ENCODE data around the gene PHF21B.
"Not testable (repeated sequence)": the region's sequence is repeated elsewhere in the genome, so short reads cannot be mapped to it uniquely, and the experiment has no call there.

PHF21B gene

DNA sequence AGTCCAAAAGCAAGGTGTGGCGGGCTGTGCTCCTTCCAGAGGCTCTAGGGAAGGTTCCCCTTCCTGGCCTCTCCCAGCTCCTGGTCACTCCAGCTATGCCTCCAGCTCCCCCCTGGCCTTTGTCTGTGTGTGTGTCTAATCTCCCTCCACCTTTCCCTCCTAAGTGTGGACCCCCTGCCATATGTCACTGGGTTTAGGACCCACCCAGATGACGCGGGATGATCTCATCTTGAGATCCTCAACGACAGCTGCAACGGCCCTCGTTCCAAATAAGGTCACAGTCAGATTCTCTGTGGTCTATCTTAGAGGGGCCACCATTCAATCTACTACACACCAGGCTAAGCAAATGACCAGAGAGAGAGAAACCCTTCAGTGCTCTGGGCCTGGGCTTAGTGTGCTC, 149.5 kb downstream of the PHF21B start:
- ChIA-PET POLR2A (ENCODE audit: low non-redundant PET) (no interaction called here), CTCF (no interaction called here)
- H3K27ac ChIP-seq = peak overlapping the region; percentile 93; the same call in 1 of the 2 replicates
- DNase-seq (ENCODE audit: low spot score) = no peak
- TF ChIP-seq, protein P1, sequence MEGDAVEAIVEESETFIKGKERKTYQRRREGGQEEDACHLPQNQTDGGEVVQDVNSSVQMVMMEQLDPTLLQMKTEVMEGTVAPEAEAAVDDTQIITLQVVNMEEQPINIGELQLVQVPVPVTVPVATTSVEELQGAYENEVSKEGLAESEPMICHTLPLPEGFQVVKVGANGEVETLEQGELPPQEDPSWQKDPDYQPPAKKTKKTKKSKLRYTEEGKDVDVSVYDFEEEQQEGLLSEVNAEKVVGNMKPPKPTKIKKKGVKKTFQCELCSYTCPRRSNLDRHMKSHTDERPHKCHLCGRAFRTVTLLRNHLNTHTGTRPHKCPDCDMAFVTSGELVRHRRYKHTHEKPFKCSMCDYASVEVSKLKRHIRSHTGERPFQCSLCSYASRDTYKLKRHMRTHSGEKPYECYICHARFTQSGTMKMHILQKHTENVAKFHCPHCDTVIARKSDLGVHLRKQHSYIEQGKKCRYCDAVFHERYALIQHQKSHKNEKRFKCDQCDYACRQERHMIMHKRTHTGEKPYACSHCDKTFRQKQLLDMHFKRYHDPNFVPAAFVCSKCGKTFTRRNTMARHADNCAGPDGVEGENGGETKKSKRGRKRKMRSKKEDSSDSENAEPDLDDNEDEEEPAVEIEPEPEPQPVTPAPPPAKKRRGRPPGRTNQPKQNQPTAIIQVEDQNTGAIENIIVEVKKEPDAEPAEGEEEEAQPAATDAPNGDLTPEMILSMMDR (conservative IDR thresholded peaks at IDR 0.05; ENCODE audit: low read depth) = no peak

DNA sequence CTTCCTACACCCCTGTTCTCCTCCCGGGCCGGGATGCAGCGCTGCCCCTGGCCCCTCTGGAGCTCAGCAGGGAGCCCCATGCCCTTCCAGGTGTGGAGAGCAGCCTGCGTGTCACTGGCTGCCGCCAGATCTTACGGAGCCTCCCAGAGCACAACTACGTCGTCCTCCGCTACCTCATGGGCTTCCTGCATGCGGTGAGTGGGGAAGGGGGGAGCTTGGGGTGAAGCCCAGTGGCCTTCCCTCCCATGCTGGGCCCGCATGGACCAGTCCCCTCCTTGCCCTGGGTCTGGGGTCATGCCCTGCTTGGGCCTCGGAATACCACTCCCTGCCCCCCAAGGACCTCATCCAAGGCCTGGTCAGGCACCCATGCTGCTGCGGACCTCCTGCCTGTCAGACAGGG, 150.2 kb downstream of the PHF21B start:
- POLR2A ChIA-PET (ENCODE audit: low non-redundant PET) = no interaction called here
- peak overlapping the region; percentile 93 for H3K27ac ChIP-seq
- DNase-seq (ENCODE audit: low spot score) = no peak
- TF ChIP-seq, protein P1 (conservative IDR thresholded peaks at IDR 0.05; ENCODE audit: low read depth) = no peak
- CTCF ChIA-PET = no interaction called here

DNA sequence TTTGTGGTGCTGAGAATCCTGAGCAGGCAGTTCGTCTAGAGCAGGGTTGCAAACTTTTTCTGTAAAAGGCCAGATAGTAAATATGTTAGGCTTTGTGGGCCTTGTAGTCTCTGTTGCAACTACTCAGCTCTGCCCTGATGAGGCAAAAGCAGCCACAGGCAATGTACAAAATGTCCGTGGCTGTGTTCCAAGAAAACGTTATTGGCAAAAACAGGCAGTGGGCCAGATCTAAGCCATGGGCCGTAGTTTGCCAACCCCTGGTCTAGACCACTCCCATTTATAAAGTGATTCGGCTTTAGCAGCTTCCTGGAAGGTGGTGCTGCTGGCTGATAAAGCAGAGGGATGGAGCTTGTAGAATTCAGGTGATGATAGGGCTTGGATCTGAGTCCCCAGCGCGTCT, 151.0 kb downstream of the PHF21B start:
- CTCF ChIA-PET; POLR2A ChIA-PET (ENCODE audit: low non-redundant PET); DNase-seq (ENCODE audit: low spot score): not testable (repeated sequence)
- H3K27ac ChIP-seq = peak overlapping the region; percentile 93

DNA sequence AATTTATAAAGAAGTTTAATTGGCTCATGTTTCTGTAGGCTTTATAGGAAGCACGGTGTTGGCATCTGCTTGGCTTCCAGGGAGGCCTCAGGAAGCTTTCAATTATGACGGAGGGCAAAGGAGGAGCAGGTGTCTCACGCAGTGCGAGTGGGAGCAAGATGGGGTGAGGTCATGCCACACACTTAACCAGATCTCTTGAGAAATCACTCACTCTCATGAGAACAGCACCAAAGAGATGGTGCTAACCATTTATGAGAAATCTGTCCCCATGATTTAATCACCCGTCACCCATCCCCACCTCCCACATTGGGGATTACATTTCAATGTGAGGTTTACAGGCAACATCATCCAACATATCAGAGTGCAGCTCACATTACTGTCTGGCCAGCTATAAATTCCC, 153.9 kb downstream of the PHF21B start:
- CTCF ChIA-PET = interaction anchor here (0.6 to 0.7 kb wide), 2 partner anchors 167 to 1355 kb away, joined by 3 to 10 read pairs; no protein-coding TSS in a partner anchor
- DNase-seq (ENCODE audit: low spot score) = no peak
- no peak overlapping the region for H3K27ac ChIP-seq
- POLR2A ChIA-PET (ENCODE audit: low non-redundant PET) = no interaction called here
- TF ChIP-seq, protein P1 (conservative IDR thresholded peaks at IDR 0.05; ENCODE audit: low read depth) = no peak

DNA sequence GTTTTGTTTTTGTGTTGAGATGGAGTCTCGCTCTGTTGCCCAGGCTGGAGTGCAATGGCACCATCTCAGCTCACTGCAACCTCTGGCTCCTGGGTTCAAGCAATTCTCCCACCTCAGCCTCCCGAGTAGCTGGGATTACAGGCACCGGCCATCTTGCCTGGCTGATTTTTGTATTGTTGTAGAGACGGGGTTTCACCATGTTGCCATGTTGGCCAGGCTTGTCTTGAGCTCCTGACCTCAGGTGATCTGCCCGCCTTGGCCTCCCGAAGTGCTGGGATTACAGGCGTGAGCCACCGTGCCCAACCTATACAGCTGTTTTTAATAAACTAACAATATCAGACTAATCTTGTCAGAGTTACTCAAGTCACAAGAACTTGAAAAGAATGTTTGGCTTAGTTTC, 155.2 kb downstream of the PHF21B start:
- POLR2A ChIA-PET (ENCODE audit: low non-redundant PET); DNase-seq (ENCODE audit: low spot score); CTCF ChIA-PET: not testable (repeated sequence)
- peak overlapping the region; percentile 58 for H3K27ac ChIP-seq

DNA sequence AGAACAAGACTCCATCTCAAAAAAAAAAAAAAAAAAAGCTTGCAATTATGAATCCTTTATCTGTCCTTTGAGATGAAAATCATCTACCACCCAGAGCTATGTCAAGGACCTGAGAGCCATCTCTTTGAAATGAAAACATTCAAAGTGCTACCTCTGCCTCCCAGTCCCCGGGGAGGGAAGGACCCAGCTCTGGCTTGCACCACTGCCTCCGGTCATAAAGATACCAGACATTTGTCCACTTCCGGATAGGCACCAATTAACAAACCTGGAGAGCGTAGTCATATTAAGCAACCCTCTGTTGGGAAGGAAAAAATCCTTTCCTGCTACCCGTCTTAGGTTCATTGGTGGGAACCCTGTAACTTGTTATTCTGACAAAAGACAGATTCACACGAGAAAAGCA, 158.9 kb downstream of the PHF21B start:
- DNase-seq (ENCODE audit: low spot score) = no peak
- ChIA-PET CTCF (no interaction called here), POLR2A (ENCODE audit: low non-redundant PET) (no interaction called here)
- H3K27ac ChIP-seq = no peak overlapping the region
- TF ChIP-seq, protein P1 (conservative IDR thresholded peaks at IDR 0.05; ENCODE audit: low read depth) = no peak

DNA sequence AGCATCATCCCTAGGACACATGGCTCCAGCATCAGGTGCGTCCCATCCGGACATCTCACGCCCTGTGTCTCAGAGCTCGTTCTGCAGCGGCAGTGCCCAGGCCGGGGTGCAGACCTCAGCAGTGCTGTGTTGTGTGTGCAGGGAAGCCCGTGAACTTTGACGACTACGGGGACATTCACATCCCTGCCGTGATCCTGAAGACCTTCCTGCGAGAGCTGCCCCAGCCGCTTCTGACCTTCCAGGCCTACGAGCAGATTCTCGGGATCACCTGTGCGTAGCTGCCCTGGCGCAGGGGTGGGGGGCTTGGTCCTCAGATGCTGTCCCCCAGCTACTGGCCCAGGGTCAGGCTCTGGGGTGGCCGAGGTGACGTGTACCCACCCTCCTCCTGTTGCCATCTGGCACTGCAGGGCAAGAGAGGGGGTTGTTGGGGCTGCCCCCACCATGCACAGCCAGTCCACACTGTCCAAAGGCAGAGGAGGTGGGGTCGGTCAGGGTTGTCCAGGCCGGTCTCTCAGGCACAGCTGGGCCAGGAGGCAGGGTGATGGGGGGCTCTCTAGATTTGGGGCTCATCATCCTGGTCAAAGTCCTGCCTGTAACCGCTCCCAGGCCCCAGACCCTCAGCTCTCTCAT, 160.9 kb downstream of the PHF21B start:
- ChIA-PET CTCF (no interaction called here), POLR2A (ENCODE audit: low non-redundant PET) (no interaction called here)
- DNase-seq (ENCODE audit: low spot score) = no peak
- H3K27ac ChIP-seq = no peak overlapping the region
- TF ChIP-seq, protein P1 (conservative IDR thresholded peaks at IDR 0.05; ENCODE audit: low read depth) = no peak

DNA sequence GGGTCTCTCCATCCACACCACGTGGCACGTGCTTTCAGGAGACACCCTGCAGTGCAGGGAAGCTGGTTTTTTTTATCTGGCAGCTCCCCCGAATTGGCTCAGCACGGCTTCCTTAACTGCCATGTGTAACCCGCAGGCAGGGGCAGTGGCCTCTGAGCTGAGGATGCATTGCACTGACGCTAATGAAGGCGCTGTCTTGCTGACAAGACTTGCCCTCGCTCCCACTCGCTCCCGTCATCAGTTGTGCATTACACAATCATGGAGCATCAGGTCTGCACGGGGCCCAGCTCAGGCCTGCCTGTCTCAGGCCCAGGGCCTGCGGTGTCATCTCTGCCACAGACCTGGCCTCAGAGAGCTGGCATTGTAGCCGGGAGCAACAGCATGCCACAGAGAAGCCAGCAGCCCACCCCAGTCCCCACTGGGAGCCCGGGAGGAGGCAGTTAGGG, 161.5 kb downstream of the PHF21B start:
- H3K27ac ChIP-seq = no peak overlapping the region
- TF ChIP-seq, protein P1 (conservative IDR thresholded peaks at IDR 0.05; ENCODE audit: low read depth) = no peak
- CTCF ChIA-PET = no interaction called here
- POLR2A ChIA-PET (ENCODE audit: low non-redundant PET) = no interaction called here
- no peak for DNase-seq (ENCODE audit: low spot score)
